CD4-positive, alpha-beta T cell treated with Interleukin-10 for 1 hour (primary cell): ENCODE data around the gene SLC7A6OS.

ENCODE experiments used
- DNase-seq: peaks from one replicate; pipeline ENCODE4 v3.0.0-alpha.2; 2020

The SLC7A6OS gene

GRCh38 chr16:68249371-68249770 lies 61.4 kb downstream of the SLC7A6OS start:
- DNase-seq, result no peak
